Panc1 (cell line): ENCODE measurements around the gene CAMK4.

Experiments
- SIN3A ChIP-seq: IDR thresholded peaks from 2 replicates; pipeline ENCODE4 v1.6.1; 2012; ENCODE audit warnings: low read depth, mild to moderate bottlenecking, low read length, moderate library complexity, borderline replicate concordance; ENCODE audit not compliant: insufficient read depth
- TF ChIP-seq, protein P1 (sequence below): fragments of 450-650 bp; IDR thresholded peaks from 2 replicates; pipeline ENCODE4 v1.5.1; 2017; ENCODE audit warnings: mild to moderate bottlenecking

DNA sequence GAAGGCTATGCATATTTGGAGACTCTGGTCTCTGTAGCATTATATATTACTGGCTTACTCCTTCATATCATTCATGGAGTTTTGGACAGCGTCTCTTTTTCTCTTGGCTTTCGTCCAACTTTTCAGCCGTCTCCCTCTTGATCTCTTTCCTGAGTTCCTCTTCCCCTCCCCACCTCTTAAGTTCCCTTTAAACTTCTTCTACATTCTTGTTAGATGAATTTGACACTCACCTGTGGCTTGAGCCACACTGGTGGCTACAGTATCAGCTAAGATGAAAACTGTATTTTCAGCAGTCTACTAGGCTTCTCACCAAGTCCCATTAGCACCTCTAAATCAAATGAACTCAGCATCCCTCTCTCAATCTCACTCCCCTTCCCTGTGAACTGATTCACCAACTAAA lies 160.0 kb downstream of the CAMK4 start:
- TF ChIP-seq SIN3A, result no peak
- TF ChIP-seq, protein P1, sequence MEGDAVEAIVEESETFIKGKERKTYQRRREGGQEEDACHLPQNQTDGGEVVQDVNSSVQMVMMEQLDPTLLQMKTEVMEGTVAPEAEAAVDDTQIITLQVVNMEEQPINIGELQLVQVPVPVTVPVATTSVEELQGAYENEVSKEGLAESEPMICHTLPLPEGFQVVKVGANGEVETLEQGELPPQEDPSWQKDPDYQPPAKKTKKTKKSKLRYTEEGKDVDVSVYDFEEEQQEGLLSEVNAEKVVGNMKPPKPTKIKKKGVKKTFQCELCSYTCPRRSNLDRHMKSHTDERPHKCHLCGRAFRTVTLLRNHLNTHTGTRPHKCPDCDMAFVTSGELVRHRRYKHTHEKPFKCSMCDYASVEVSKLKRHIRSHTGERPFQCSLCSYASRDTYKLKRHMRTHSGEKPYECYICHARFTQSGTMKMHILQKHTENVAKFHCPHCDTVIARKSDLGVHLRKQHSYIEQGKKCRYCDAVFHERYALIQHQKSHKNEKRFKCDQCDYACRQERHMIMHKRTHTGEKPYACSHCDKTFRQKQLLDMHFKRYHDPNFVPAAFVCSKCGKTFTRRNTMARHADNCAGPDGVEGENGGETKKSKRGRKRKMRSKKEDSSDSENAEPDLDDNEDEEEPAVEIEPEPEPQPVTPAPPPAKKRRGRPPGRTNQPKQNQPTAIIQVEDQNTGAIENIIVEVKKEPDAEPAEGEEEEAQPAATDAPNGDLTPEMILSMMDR, result no peak
